Activated CD4-positive, alpha-beta T cell treated with anti-CD3 and anti-CD28 coated beads, Interleukin-2, amount 50 U/mL, for 4 hours (primary cell): ENCODE results near the gene TBC1D22A.

Source experiments
- DNase-seq, 2 experiments: peaks; one replicate each; pipeline ENCODE4 v3.0.0-alpha.2; 2020

Gene TBC1D22A

GRCh38 chr22:47053013-47053725 is 290.7 kb downstream of the TBC1D22A start:
- DNase-seq, result no peak

- no peak for DNase-seq
Observed at GRCh38 chr22:47053726-47054141, 291.3 kb downstream of the TBC1D22A start.

GRCh38 chr22:47054231-47055072 is 292.0 kb downstream of the TBC1D22A start:
- DNase-seq, result no peak

GRCh38 chr22:47055073-47055355 is 292.6 kb downstream of the TBC1D22A start:
- DNase-seq, result no peak

- no peak for DNase-seq
Observed at GRCh38 chr22:47055461-47055860, 293.0 kb downstream of the TBC1D22A start.

GRCh38 chr22:47055921-47056320 is 293.5 kb downstream of the TBC1D22A start:
- DNase-seq, result no peak

- DNase-seq, result no peak
Observed at GRCh38 chr22:47056361-47056760, 293.9 kb downstream of the TBC1D22A start.

GRCh38 chr22:47056776-47057470 is 294.5 kb downstream of the TBC1D22A start:
- DNase-seq, result no peak

GRCh38 chr22:47057916-47058585 is 295.6 kb downstream of the TBC1D22A start:
- DNase-seq, result no peak

GRCh38 chr22:47059076-47059475 is 296.6 kb downstream of the TBC1D22A start:
- DNase-seq, result no peak

GRCh38 chr22:47059701-47060161 is 297.3 kb downstream of the TBC1D22A start:
- no peak for DNase-seq

- no peak for DNase-seq
Observed at GRCh38 chr22:47060718-47061117, 298.3 kb downstream of the TBC1D22A start.

GRCh38 chr22:47061226-47061625 is 298.8 kb downstream of the TBC1D22A start:
- no peak for DNase-seq

- DNase-seq, result no peak
Observed at GRCh38 chr22:47062126-47062525, 299.7 kb downstream of the TBC1D22A start.

- DNase-seq, result no peak
Observed at GRCh38 chr22:47063071-47063509, 300.6 kb downstream of the TBC1D22A start.

- DNase-seq, result no peak
Observed at GRCh38 chr22:47063606-47064005, 301.2 kb downstream of the TBC1D22A start.

GRCh38 chr22:47064016-47064415 is 301.6 kb downstream of the TBC1D22A start:
- no peak for DNase-seq

- DNase-seq, result no peak
Observed at GRCh38 chr22:47064416-47064815, 302.0 kb downstream of the TBC1D22A start.

- no peak for DNase-seq
Observed at GRCh38 chr22:47065756-47066615, 303.5 kb downstream of the TBC1D22A start.

- no peak for DNase-seq
Observed at GRCh38 chr22:47066616-47066905, 304.1 kb downstream of the TBC1D22A start.

GRCh38 chr22:47067321-47067890 is 305.0 kb downstream of the TBC1D22A start:
- no peak for DNase-seq
